HG03378 (cell line): Measurements from ENCODE around the gene SMU1.
"Not testable (repeated sequence)": the region's sequence is repeated elsewhere in the genome, so short reads cannot be mapped to it uniquely, and the experiment has no call there.

Experiments
- ATAC-seq: cut with Tn5 transposase; IDR thresholded peaks from one replicate; pipeline ENCODE4 v1.9.1; 2021; ENCODE audit warnings: mild to moderate bottlenecking, moderate library complexity; ENCODE audit not compliant: unreplicated experiment

SMU1 gene

DNA sequence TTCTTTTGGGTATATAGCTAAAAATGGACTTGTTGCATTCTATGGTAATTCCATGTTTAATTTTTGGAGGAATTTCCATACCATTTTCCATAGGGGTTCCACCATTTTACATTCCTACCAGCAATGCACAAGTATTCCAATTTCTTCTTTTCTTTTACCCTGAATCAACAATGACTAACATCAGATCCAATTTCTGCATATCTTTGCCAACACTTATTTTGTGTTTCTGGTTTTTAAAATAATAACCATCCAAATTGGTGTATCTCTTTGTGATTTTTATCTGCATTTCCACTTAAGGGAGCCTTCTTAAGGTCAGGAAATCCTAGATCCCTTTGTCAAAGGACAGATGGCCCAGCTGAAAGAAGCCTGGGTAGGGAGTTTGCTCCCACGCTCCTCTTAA lies 29.5 kb upstream of the SMU1 start:
- ATAC-seq, result no peak

DNA sequence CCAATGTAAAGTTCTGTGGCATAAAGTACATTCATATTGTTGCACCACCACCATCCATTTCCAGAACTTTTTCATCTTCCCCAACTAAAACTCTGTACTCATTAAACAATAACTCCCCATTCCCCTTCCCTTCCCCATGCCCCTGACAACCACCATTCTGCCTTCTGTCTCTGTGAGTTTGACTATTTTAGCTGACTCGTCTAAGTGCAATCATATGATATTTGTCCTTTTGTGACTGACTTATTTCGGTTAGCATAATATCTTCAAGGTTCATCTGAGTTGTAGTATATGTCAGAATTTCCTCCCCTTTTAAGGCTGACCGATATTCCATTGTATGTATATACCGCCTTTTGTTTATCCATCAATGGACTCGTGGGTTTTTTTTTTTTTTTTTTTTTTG lies 29.0 kb upstream of the SMU1 start:
- no peak for ATAC-seq

DNA sequence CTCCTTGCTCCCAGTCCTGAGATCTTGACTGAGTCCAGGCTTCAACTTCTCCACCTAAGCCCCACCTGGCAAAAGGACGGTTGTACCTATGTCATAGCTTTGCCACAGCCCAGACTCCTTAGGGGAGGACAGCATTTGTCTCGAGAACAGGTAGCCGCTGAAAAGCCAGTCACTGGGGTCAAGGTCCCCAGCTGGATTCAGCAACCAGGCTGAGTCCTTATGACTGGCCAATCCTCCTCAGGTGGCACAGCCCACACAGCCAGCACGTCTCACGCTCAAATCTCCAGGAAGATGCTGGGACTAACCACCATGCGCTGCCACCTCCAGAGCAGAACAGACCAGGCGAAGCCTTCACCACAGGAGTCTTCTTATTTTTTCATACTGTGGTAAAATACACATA lies 27.9 kb upstream of the SMU1 start:
- no peak for ATAC-seq

DNA sequence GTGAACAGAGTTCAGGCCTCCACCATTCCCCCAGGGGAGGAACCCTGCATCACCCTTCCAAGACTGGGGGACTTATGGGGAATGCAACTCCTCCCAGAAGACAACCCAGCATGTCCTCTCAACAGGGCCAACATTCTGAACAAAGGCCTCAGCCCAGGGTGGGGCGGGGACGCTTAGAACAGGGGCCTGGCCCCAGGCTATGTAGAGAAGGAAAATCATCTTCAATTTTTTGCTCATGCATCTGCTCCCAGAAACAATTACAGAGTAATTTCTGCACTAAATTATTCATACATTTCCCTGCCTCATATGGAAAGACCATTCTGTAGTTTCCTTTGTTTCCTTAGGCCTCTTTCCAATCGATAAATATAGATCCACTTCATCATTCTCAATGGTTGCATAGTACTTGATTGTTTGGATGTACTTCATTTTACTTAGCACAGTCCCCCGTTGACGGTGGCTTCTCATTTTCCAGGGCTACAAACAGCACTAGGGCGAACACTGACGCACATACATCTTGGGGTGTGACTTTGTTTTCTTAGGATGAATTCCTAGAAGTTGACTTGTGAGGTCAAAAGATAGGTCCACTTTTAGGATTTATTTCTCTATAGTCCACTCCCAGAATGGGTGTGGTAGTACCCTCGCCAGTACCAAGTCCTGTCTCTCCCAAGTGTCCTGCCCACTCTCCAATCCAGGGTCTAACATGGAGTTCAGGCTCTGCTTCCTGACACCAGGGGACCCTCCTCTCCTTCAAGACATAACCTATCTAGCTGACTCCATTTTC lies 27.2 kb upstream of the SMU1 start:
- ATAC-seq, result no peak

DNA sequence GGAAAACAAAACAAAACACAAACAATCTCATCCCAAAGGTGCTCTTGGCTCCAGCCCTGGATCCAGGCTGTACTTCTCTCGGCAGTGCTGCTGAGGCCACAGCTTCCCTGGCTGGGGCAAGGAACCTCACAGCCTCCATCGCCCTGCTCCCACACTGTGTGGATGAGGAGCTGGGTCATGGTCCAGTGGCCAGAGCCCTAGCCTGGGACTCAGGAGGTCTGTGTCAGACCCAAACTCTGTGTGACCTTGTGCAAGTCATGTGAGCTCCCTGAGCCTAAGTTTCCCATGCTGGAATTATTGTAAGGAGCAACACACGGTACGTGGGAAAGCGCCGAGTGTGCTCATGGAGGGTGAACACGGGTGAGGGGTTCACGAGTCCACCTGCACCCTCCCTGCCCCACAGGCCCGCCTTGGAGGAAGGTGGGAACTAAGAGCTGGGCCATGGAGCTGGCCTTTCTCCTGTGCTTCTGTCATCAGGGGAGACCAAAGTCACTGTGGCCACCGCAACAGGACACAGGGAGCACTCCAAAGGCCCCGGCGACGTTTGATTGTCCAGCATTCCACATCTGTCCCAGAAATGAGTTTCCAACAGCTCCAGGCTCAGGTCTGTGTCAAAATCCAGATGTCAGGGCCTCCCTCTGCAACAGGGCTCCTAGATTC lies 26.2 kb upstream of the SMU1 start:
- no peak for ATAC-seq

DNA sequence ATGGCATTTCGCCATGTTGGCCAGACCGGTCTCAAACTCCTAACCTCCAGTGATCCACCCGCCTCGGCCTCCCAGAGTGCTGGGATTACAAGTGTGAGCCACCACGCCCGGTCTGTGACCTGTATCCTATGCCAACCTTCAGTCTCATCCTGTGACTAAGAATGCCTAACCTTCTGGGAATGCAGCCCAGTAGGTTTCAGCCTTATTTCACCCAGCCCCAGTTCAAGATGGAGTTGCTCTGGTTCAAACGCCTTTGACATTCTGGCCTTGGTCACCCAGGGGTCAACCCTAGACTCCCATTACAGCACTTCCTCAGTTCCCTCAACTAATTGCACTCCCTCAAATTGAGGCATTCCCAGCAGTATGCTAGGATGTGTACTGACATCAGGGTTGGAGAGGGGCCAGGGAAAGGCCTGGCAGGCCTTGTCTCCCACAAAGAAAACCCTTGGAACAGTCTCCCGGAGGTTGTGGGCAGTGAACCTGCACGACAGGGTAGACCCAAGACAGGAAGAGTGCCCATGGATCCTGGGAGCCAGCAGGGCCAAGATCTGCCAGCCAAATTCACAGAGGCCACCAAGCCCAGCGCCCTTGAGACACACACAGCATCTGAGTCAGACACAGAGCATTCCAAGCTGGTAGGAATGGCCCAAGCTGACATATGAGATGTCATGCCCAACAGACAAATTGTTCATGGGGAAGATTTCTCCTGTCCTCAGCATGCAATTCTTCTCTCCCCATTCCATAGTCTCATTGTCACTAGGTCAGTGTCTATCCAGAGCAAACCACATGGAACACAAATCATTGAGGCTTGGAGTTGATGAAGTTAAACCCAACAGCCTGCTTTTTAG lies 24.9 kb upstream of the SMU1 start:
- ATAC-seq, result no peak

DNA sequence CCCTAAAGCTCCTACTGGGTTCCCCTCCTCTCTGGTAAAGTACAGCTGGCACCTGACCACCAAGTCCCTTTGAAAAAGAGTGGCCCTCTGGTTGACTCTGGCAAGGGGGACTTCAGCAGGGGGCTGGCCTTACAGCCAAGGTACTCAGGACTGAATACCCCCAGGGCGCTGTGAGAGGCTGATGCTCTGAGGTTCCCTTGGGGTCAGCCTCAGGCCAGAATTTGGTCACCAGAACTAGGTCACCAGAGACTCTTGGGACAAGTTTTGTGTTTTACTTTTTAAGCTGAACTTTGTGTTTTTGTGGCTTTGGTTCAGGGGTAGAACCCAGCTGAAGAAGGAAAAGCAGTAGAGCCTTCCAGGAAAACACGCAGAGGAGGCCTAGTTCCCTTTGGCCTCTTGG lies 23.3 kb upstream of the SMU1 start:
- no peak for ATAC-seq

DNA sequence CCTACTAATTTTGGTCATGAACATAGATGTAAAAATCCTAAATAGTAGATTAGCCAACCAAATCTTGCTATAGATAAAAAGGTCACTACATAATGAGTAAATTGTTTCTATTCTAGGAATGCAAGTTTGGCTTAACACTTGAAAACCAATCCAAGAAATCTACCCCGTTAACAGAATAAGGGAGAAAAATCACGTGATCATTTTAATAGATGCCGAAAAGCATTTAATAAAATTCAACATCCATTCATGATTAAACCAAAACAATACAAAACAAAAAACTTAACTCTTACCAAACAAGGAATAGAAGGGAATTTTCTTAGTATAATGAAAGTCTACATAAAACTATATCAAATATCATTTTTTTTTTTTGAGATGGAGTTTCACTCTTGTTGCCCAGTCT lies 20.7 kb upstream of the SMU1 start:
- no peak for ATAC-seq

DNA sequence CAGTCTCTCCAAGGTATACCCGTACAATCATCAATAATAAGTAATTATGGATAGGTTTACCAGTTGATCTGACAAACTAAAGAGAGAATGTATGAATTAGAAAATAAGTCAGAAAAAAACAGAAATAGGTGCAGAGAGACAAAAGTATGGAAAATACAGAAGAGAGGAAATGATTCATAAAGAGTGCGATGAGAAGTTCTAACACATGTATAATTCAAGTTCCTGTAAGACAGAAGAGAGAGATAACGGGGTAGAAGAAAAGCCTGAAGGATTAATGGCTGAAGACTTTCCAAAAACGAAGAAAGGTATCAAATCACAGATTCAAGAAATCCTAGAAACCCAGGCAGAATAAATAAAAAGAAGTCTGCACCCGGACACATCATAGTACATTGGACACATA lies 16.2 kb upstream of the SMU1 start:
- no peak for ATAC-seq

DNA sequence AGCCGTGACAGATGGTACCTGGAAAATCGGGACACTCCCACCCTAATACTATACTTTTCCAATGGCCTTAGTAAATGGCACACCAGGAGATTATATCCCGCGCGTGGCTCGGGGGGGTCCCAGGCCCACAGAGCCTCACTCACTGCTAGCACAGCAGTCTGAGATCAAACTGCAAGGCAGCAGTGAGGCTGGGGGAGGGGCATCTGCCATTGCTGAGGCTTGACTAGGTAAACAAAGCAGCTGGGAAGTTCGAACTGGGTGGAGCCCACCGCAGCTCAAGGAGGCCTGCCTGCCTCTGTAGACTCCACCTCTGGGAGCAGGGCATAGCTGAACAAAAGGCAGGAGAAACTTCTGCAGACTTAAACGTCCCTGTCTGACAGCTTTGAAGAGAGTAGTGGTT lies 9.2 kb upstream of the SMU1 start:
- not testable (repeated sequence) for ATAC-seq

DNA sequence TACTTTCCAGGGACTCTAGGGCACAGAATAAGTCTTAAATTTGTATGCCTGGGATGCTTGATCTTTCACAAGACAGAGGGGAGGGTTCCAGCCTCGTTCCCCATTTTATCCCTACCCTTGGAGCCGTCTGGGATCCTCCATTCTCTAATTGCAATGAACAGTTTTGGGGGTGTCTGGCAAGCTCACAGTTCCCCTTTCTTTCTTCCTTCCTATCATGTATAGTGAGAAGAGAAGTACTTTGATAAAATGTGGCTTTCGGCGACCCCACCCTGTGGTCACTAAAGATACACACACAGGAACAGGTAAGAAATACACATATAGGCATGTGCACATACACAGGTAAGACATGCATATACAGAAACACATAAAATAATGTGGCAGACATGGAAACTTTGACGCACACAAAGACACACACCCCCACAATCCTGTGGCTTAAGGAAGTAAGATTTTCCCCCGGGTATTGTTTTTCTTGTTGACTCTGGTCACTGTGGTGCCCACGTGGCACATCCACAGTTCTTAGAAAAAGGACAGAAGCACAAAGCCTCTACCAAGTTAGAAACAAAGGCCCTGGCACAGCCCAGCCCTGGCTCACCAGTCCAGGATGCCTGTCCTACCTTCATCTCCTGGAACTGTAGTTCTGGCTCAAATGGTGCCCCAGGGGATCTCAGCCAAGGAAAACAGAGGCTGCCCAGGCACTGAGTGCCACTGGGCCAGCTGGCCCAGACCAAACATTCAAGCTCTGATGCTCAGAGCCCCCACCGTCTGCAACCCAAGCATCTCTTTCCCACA lies 6.3 kb upstream of the SMU1 start:
- ATAC-seq, result no peak

DNA sequence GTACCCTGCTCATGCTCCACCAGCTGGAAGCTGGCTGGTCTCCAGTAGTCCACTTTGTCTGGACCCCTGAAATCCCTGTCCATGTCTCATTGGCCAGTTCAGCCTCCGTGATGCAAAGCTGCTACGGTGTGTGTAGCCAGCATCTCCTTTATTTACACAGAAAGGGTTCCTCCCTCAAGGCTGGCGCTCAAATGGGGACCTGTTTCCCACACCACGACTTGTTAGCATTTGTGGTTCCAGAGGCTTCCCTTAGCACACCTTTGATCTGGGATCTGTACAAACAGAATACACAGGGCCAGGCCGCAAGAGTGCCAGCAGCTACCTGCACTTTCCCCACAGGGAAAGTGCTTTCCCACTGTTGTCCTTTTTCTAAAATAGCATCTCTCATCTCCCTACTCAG lies 5.7 kb upstream of the SMU1 start:
- no peak for ATAC-seq

DNA sequence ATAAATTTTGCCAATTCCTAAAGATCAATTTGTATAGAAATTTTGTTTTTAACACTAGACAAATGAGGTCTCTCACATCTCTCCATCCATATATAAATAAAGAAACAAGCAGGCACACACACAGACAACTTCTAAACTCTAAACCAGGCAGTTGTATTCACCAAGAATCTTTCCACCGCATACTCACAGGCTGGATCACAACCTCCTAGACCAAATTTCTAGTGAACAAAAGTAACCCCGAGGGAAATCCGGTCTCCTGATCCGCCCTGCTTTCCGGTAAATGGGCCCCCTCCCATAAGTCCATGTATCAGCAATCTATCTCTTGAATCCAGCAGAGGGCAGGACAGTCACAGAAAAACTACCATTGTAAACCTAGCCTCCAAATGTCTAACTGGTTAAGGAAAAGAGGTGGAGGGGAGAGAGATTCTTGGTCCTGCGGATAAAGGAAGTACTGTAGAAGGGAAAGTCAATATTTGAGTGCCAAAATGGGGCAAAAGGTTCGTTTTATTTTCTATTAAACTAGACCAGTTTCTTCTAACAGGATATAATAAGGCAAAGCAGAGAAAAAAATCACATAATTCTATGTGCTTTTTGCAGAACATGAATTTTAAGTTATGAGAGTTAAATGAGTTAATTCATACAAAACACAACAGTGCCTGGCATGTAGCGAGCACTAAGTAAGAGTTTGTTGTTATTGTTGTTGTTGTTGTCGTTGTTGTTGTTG lies 4.8 kb upstream of the SMU1 start:
- peak; percentile 43 for ATAC-seq

DNA sequence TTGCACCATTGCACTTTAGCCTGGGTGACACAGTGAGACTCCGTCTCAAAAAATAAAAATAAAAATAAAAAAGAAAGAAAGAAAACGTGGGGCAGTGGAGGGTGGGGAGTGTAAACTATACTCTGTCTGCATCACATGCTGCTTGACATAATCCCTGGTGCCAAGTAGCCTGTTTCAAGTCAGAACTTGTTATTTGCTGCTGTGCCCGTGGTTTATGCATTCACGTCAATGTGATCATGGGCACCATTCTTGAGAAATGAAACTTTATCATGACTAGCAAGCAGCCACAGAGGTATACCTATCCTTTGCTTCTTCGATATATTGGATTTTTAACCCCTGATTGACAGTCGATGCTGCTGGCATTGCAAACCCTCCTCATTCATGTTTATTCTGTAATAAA lies 4.1 kb upstream of the SMU1 start:
- ATAC-seq, result no peak

DNA sequence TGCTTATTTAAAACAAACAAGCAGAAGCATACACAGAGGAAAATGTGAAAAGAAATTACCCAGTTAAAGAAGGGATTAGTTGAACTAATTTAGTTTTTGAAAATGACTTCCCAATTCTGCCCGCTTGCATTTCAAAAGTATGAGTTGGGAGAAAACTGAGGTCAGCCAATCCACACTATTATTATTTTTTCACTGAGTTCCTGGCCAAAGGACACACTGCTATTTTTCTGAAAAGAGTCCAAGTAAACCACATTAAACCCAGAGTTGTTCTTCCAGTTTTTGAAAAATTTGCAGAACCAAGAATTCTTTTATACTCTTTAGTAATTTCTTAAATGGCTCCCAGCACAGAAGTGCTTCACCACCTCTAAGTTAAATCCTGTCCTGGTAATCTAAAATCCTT lies 7.5 kb downstream of the SMU1 start:
- no peak for ATAC-seq

DNA sequence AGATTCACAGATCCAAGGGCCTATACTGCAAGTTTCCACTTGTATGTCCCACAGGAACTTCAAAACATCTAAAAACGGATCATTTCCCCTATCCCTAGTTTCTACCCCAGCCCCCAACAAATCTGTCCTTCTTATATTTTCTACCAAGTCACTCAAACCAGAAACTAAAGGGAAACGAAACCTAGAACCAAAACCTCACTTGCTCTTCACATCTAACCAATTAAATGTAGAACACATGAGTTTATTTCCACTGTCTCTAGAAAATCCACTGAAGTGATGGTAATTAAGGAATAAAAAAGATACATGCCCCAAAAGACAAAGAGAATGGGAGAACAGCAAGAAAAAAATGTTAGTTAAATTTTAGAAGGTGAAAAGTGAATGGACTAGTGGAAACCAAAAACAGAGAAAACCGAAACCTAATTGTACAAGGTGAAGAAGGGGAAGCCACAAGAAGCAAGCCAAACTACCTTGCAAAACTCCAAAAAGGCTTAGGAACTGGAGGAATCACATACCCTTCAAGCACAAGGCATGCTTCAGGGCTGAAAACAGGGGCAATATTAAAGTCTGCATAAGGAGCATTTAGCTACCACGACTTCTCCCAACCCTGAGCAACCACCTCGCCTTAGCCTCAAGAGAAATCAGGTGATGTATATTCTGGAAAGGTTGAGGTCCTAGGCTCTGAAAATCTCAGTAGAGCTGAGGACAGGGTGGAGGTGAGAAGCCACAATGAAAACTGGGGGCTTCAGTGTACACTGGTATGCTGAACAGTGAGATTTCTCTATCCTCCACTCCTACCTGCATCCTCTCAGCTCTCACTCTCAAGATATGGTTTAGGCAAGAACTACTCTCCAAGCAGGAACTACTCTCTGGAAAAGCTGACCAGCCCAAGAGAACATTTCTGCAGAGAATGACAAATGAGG lies 11.1 kb downstream of the SMU1 start:
- peak; percentile 71 for ATAC-seq

DNA sequence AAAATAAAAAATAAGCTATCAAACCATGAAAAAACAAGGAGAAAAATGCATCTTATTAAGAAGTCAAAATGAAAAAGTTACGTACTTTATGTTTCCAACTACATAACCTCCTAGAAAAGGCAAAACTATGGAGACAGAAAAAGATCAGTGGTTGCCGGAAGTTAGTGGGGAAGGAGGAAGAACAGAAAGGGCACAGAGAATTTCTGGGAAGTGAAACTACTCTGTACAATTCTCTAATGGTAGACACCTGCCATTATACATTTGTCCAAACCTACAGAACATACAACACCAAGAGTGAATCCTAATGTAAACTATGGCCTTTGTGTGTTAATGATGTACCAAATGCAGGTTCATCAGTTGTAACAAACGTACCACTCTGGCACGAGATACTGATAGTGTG lies 25.3 kb downstream of the SMU1 start:
- no peak for ATAC-seq

DNA sequence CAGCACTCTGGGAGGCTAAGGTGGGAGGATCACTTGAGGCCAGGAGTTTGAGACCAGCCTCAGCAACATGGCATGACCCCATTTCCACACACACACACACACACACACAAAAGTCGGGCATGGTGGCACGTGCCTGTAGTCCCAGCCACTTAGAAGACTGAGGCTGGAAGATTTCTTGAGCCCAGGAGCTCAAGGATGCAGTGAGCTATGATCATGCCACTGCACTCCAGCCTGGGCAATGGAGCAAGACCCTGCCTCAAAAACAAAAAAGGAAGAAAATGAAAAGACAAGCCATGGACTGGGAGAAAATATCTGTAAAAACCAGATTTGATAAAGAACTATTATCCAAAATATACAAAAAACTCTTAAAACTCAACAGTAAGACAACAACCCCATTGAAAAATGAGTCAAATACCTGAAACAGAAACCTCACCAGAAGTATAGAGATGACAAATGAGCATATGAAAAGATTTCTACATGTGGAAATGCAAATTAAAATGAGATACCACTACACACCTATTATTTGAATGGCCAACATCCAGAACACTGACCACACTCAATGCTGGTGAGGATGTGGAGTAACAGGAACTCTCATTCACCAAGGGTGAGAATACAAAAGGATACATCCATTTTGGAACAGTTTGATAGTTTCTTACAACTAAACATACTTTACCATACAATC lies 26.7 kb downstream of the SMU1 start:
- ATAC-seq, result peak; percentile 89

DNA sequence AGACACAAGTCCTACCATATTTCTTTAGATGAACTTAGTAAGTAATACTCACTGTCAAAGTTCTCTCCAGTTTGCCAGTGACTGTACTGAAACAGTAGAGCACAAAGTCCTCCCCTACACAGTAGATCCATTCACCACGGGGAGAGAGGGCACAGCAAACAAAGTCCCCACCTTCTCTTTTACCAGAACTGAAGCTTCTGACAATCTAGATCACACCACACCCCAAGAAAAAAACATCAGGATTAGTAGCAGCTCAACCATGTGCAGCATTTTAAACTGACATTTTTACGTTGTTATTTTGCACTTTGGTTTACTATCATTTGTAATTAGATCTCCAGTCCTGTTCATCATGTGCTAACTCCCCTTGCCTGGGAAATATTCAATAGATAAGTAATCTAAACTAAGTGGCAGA lies 28.4 kb downstream of the SMU1 start:
- ATAC-seq, result no peak
